Anterior cingulate cortex (tissue), 58 donors: ENCODE data around the gene TBC1D5.

Experiments
- DNase-seq, 58 donors: peaks; one replicate each; lab custom pipeline; 2025; lab: John Stamatoyannopoulos, UW

Gene TBC1D5

DNA sequence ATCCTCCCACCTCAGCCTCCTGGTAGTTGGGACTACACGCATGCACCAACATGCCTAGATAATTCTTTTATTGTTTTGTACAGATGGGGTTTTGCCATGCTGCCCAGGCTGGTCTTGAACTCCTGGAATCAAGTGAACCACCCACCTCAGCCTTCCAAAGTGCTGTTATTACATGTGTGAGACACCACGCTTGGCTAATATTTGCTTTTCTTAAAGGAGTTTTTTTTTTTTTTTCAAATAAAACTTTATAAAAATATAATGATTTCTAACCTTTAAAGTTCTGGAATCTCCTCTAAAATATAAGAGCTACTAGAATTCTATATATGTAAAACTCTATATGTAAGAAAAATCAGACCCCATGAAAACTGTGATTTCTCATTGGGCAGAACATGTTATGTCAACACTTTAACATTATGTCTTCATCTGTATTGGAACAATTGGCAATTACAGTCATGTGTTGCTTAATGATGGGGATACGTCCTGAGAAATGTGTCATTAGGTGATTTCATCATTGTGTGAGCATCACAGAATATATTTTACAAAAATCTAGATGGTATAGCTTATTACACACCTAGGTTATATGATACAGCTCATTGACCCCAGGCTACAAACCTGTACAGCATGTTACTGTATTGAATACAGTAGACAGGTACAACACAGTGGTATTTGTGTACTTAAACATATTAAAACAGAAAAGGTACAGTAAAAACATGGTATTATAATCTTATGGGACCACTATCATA lies 480.6 kb downstream of the TBC1D5 start:
- no peak for DNase-seq

DNA sequence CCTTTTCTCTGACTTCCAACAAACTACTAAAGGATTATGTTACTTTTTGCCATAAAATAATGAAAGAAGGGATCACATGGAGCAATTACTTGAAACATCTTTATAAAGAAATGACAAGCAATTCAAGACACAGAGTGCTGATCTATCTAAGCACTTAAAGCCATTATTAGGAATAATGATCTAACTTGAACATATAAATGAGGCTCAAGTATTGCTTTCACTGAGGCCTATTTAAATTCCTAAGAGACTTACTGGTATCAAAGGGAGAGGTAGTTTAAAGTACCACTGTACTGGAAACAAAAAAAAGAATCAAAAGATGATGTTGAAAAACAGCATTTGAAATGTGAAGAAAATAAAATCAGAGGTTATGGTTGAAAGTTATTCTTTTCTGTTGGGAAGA lies 482.2 kb downstream of the TBC1D5 start:
- no peak for DNase-seq

DNA sequence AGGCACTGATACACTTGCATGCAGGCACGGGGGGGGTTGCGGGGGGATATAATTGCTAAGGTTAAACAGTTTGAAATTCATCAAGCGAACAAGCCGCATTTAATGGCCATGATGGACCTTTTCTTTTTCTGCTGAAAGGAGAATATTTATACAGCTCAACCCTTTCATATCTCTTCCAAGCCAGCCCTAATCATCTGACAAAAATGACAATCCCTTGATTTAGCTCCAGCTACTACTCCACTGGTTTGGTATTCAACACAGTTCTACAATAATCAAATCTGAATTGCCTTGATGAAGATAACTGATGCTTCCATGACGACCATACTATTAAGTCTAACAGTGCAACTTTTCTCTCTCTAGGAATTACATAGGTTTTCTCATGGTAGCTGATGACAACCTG lies 482.7 kb downstream of the TBC1D5 start:
- peak in 1 of 58 donors; percentile 9 for DNase-seq

DNA sequence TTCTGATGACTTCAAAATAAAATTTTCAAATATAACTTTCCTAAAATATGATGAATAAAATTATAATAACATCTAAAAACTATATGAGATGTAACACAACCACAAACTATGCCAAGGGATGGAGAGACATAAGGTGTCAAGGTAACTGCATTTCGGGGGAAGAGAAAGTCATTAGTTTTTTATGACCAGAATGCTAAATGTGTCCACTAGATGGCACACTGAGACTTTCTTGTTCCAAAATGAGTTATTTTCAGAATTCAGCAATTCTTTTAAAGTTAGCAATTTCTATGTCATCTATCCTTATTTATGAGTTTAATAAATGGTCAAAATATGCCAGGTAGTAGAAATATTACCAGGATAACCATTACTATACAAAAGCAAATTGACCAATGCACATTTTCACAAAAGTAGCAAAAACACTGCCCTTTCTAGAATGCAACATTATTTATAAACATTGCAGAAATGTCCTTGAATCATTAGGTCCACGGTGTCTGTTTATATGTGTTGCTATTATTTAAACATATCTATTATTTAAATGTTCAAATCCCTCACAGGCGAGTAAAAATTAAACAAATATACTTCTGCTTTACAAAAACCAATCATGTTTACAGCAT lies 483.5 kb downstream of the TBC1D5 start:
- DNase-seq = peak in 2 of 58 donors; percentile 1 to 30

DNA sequence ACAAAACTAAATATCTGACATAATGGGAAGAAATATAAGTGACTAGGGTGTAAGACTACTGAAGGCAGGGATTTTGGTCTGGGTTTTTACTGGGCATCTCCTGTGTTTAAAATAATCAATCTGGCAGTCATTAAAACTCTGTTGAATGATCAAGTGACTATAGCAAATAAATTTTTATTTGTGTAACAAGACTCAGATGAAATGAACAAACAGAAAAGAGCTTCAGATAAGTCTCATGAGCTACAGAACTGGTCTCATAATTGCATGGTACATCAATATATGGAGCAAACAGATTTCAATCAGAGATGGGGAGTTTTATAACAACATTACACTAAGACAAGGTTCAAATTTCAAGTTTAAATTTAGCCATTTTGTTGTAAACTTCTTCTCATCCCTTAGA lies 485.2 kb downstream of the TBC1D5 start:
- DNase-seq = no peak

DNA sequence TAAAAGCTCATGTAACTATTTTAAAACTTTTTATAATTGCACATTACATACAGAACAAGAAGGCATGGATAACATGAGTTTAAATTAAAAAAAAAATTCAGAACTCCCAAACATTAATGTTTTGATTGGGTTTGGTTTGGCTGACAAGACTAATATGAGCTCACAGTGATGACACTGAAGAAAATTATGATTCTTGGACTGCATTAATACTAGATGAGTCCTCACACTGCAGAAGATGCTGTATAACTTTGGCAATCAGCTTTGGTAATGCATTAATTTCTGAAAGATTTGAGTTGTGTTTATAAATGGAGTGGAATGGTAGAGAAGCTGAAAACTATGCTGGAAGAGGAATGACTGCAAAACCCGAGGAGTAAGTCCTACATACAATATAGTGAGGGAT lies 498.8 kb downstream of the TBC1D5 start:
- DNase-seq = no peak

DNA sequence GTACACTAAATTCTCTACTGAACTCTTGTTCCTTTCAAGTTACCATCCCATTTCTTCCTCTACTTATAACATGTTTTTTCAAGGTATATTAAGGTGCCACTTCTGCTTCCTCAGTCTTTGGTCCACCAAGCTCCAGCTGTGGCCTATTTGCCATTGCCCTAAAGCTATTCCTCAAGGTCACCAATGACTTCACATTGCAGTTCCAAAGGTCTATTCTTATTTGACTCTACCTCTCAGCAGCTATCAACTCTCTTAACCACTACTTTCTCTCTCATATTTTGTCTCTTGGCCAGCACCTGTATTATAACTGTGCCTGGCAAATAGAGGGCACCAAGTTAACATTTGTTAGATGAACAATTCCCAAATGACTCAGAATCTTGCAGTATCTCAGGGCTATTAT lies 503.0 kb downstream of the TBC1D5 start:
- no peak for DNase-seq

DNA sequence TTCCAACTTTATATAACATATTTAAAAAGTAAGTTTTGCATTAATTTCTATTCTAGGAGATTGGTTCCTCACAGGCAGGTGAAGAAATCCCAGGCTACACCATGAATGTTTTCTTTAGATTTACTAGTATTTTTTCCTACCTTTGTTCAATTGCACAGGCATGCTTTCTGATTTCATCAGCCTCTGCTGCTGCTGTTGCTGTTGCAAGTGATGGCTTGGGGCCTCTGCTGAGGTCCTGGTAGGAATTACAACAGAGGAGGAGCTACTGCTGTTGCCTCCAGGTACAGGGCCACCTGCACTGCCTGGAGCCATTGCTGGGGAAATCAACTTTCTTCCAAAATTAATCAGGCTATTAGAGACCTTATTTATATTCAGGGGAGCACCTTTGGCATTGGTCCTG lies 504.4 kb downstream of the TBC1D5 start:
- DNase-seq = no peak

DNA sequence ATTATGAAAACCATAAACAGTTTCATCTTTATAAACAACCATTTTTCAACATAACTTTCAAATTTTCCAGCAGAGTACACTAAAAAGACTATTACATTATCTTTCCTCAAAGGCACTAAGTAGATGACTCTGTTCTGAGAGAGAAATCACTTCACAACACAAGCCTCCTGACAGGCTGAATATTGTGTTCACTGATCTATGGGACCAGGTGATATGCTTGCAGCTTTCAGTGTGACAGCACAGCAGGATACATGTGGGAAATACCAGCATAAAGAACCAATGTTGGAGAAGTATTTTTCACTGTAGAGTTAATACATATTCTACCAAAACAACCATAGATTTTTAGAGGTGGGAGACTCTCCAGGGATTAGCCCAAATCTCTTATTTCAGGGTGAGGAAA lies 507.1 kb downstream of the TBC1D5 start:
- no peak for DNase-seq

DNA sequence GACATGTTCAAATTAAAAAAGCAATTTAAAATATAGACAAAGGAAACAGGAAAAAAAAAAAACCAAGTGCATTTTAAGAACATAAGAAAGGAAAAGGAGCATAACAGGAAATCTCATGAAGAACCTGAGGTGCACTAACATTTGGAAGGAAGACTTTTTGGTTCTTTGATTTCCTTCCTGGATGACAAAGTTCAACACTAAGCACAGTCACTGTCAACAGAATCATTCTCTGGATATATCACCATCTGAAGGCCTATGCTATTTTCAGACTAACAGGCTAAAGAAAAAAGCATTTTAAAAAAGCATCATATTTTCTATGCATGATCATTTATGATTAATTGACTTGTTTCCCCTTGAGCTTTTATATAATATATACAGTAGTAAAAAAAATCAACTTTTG lies 508.0 kb downstream of the TBC1D5 start:
- DNase-seq = no peak

DNA sequence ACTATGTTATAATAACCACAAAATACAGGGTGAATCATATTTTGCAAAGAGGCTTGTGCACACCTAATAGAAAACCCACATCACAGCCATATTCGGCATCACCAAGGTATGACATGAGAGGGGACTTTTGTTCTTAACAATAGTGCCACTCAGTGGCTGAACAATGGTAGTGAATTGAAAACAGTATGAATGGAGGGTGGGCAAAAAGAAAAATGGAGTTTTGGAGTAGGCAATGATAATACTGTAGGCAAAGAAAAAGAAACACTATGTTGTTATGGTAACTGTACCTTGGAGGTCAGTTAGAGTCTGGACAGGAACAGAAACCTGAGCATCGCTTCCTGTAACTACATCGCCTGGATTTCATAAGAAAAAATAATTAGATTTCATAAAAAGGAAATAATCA lies 509.0 kb downstream of the TBC1D5 start:
- DNase-seq = peak in 12 of 58 donors; percentile 0 to 40 (median 2)

DNA sequence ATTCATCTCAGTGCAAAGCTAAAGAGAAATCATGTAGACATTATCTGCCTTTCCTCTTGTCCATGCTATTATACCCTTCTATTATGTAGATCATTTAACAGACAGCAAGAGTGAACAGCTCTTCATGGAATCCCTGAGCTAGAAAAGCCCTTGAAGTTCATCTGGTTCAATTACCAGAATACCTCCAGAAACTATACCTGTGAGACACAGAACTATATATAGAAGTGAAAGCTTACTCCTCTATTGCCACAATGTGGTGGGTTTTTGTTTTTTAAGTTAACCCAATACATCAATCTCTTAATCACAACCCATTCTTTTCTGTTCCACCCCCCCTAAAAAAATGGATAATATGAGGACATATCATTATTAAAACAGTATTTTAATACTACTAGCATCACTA lies 510.0 kb downstream of the TBC1D5 start:
- DNase-seq = no peak

DNA sequence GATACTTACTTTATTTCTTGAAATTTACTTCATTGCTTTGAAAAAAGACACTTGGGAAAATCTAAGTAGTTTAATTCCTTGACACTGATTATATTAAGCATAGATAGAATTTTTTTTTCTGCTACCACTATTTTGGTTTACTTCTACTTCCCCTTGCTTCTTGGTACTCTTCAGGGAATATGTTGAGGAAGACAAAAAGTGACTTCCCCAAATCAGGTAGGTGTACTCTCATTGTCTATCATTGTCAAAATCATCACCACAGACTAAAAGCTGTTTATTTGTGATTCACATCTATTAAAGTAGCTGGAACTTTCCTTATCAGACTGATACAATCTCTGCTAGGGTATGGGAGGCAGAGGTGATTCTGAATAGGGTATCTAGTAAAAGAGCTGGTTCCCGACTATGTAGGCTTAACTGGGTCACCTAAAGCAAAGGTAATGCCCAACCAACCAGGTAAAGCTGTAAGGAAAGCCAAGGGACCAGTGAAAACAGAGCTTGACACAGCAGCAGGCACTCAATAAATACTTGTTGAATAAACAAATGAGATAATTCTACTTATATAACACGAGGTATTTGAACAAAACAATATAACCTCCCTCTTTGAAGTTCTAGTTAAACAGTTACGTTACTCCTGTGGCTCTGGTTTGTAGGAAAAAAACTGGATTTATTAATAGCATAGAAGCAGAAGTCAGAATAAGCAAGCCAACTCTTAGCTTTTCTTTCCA lies 510.7 kb downstream of the TBC1D5 start:
- no peak for DNase-seq

DNA sequence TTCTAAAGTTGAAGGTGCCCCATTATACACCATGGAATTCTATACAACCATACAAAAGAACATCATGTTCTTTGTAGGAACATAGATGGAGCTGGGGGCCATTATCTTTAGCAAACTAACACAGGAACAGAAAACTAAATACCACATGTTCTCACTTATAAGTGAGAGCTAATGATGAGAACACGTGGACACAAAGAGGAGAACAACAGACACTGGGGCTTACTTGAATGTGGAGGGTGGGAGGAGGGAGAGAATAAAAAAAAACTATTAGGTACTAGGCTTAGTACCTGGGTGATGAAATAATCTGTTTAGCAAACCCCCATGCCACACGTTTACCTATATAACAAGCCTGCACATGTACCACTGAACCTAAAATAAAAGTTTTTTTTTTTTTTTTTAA lies 515.0 kb downstream of the TBC1D5 start:
- no peak for DNase-seq

DNA sequence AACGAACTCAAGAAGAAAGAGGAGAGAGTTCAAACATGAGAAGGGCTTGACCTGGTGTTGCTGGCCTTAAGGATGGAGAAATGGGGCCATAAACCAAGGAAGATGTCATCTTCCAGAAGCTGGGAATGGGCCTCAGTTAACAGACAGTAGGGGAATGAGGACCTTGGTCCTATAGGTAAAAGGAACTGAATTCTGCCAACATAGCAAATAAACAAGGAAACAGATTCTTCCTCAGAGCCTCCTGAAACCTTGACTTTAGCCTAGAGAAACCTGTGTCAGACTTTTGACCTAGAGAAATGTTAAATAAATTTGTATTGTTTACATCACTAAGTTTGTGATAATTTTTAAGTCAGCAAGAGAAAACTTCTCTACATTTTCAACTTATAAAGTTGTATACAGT lies 520.9 kb downstream of the TBC1D5 start:
- no peak for DNase-seq

DNA sequence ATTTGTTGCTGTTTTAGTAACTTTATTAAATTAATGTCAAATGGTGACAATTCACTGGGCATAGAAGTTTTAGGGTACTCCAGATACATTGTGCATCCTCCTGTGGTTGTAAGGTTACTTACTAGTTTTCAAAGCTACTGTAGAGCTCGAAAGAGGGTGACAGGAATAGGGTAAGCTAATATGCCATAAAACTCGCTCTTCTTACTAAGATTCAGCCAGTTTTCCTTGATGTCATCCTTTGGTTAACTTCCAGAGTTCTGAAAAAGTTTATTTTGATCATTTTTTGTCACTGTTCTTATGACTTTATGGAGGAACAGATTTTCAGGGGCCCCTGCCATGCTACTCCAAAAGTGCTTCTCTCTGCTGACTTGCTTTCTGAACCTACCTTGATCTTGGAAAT lies 522.8 kb downstream of the TBC1D5 start:
- no peak for DNase-seq

DNA sequence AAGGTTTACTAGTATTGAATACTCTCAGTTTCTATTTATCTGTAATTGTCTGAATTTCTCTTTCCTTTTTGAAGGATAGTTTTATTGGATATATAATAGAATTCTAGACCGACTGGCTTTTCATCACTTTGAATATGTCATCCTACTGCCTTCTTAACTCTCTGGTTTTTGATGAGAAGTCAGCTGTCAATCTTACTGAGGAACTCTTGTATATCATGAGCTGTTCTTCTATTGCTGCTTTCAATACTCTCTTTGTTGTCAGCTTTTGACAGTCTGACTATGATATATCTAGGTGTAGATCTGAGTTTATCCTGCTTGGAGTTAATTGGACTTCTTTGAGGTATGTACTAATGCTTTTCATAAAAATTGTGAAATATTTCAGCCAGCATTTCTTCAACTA lies 523.8 kb downstream of the TBC1D5 start:
- no peak for DNase-seq

DNA sequence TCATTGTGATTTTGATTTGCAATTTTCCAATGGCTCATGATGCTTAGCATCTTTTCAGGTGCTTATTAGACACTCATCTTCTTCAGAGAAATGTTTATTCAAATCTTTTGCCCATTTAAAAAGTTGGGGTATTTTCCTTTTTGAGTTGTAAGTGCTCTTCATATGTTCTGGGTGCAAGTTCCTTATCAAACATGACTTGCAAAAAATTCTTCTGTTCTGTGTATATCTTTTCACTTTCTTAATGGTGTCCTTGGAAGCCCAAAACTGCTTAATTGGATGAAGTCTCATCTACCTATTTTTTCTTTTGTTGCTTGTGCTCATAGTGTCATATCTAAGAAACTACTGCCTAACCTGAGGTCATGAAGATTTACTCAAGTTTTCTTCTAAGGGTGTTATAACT lies 524.8 kb downstream of the TBC1D5 start:
- no peak for DNase-seq

DNA sequence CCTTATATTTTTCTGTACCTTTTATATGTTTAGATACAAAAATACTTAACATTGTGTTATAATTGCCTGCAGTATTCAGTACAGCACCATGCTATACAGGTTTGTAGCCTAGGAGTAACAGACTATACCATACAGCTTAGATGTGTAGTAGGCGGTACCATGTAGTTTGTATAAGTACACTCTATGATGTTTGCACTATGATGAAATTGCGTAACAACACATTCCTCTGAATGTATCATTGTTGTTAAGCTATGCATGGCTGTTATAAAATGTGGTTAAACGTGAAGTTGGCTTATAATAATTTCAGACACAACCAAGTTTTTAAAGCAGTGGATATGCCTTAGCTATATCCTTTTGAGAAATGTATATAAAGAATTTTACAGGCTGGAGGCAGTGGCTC lies 529.3 kb downstream of the TBC1D5 start:
- DNase-seq = no peak

DNA sequence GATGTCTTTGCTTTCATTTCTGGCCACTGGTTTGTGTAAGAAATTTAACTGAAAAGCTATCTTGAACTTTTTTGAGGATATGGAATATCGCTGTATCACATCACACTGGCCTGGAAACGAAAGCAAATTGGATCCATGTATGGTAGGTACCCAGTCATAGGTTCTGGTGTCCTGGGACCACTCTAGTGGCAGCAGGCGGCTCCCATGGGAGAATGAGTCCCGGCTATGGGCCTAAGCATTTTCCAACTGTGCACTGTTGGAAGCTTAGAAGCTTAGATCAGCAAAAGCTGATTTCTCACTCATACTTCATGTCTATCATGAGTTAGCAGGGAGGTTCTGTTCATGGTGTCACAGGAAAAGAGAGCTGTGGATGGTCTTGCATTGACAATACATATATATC lies 534.5 kb downstream of the TBC1D5 start:
- no peak for DNase-seq

DNA sequence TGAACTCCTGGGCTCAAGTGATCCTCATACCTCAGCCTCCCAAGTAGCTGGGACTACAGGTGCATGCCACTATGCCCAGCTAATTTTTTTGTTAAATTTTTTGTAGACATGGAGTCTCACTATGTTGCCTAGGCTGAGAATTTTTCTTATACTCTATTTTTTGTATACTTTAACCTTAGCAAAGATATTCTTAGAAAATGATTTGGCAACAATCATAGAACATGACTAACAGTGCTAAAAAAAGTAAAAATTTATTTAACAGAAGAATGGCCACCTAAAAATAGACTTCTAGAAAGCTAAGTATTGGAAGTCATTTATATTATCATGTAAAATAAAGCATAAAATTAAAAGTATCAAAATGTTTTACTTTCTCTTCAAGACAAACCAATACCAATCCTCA lies 535.4 kb downstream of the TBC1D5 start:
- no peak for DNase-seq
